ENCODE results near the gene RBM46. TPM values are rescaled to one million over a fixed set of nuclear protein-coding genes. Genes with fewer than 3 reads are reported as not detected.

RBM46 gene, protein sequence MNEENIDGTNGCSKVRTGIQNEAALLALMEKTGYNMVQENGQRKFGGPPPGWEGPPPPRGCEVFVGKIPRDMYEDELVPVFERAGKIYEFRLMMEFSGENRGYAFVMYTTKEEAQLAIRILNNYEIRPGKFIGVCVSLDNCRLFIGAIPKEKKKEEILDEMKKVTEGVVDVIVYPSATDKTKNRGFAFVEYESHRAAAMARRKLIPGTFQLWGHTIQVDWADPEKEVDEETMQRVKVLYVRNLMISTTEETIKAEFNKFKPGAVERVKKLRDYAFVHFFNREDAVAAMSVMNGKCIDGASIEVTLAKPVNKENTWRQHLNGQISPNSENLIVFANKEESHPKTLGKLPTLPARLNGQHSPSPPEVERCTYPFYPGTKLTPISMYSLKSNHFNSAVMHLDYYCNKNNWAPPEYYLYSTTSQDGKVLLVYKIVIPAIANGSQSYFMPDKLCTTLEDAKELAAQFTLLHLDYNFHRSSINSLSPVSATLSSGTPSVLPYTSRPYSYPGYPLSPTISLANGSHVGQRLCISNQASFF
- total RNA-seq = not detected
- long read RNA-seq = 0 reads

GRCh38 chr4:154781126-154781982 lies at the start of gene RBM46:
TSS of gene RBM46 (plus strand) at chr4:154781272. CDS start at chr4:154796753, 15,481 bp downstream.
- Histone ChIP-seq H3K36me3 (no peaks in the 10 kb centered on the region), H3K9me3 (replicated peaks) (no peaks in the 10 kb centered on the region), H3K4me3 (no peak within 1 kb of the TSS), H3K27ac (replicated peaks) (no peak within 1 kb of the TSS), H3K4me1 (no peaks in the 10 kb centered on the region), H3K27me3 (ENCODE audit: low read depth) (peaks cover 40% of the 10 kb centered on the region)
- no peak for DNase-seq
- no peak for TF ChIP-seq CTCF (IDR thresholded peaks at IDR 0.05; ENCODE audit: borderline replicate concordance)
- intact Hi-C loops (cut with micrococcal nuclease) = no loop called here

DNA sequence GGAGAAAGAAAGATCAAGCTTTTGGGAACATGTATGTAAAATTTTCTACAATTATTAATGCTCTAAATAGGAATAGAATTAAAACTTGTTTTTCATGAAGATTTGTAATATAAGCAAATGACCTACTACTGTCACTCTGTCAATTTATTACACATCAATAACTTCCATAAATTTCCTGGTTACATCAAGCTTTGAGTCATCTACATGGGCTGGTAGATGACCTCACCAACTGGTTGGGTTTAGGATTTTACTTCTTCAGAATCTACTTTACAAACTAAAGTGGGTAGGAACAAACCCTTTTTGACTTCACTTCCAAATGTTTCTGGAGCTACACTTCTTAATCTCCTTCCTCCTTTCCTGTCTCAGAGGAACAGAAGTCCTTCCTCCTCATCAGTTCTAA lies 49.3 kb upstream of the RBM46 start:
- H3K4me1 ChIP-seq = no peaks in the 10 kb centered on the region
- H3K4me3 ChIP-seq = no peak overlapping the region
- H3K27ac ChIP-seq (replicated peaks) = no peak overlapping the region
- TF ChIP-seq CTCF (IDR thresholded peaks at IDR 0.05; ENCODE audit: borderline replicate concordance) = no peak
- no peaks in the 10 kb centered on the region for H3K36me3 ChIP-seq
- intact Hi-C loops (cut with micrococcal nuclease) = no loop called here
- H3K9me3 ChIP-seq (replicated peaks) = no peaks in the 10 kb centered on the region
- DNase-seq = no peak
- peaks cover 12% of the 10 kb centered on the region for H3K27me3 ChIP-seq (ENCODE audit: low read depth)

DNA sequence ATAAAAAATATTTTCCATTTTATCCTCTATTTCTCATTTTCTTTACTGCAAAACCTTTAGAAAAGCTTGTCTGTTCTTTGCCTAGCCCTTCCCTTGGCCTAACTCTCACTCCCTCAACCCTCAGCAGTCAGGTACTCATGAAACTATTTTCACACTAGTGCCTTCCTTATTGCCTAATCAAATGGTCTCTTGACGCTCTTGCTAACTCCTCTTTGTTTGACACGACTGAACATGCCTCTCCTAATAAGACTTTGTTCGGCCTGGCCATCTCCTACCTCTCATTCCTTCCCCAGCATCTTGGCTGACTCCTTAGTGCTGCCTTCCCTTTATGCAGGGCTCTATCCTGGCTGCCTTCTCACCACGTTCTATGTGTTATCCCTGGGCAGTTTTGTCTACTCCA lies 48.4 kb upstream of the RBM46 start:
- no peak overlapping the region for H3K27ac ChIP-seq (replicated peaks)
- intact Hi-C loops (cut with micrococcal nuclease) = no loop called here
- no peak overlapping the region for H3K4me3 ChIP-seq
- no peak for DNase-seq
- no peak for TF ChIP-seq CTCF (IDR thresholded peaks at IDR 0.05; ENCODE audit: borderline replicate concordance)
- H3K36me3 ChIP-seq = no peaks in the 10 kb centered on the region
- H3K9me3 ChIP-seq (replicated peaks) = no peaks in the 10 kb centered on the region
- H3K4me1 ChIP-seq = no peaks in the 10 kb centered on the region
- peaks cover 12% of the 10 kb centered on the region for H3K27me3 ChIP-seq (ENCODE audit: low read depth)

- TF ChIP-seq CTCF (IDR thresholded peaks at IDR 0.05; ENCODE audit: borderline replicate concordance) = no peak
- Histone ChIP-seq H3K4me1 (peaks cover 4% of the 10 kb centered on the region), H3K27me3 (ENCODE audit: low read depth) (peaks cover 34% of the 10 kb centered on the region), H3K9me3 (replicated peaks) (no peaks in the 10 kb centered on the region), H3K4me3 (no peak overlapping the region), H3K27ac (replicated peaks) (no peak overlapping the region), H3K36me3 (no peaks in the 10 kb centered on the region)
- intact Hi-C loops (cut with micrococcal nuclease) = no loop called here
- DNase-seq = no peak
These were observed 44.3 kb upstream of the RBM46 start for GRCh38 chr4:154736770-154737169.

DNA sequence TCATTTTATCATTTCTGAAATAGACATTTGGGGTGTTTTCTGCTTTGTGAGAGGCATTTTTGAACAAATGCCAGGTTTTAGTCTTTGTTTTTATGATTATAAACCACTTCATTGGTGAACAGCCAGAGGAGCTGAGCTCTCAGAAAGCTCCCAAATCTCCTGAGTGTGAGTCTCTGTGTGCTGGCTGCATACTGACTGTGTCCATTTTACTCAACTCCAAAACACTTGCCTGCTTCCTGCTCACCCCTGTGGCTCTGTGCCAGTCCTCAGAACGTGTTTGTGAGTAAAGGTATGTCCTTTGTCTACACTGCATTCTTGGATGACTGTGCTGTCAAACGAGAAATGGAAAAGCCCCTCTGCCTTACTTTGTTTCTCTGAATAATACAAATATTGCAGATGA lies 42.6 kb upstream of the RBM46 start:
- Histone ChIP-seq H3K9me3 (replicated peaks) (no peaks in the 10 kb centered on the region), H3K27ac (replicated peaks) (no peak overlapping the region), H3K4me3 (no peak overlapping the region), H3K4me1 (peaks cover 20% of the 10 kb centered on the region), H3K36me3 (no peaks in the 10 kb centered on the region), H3K27me3 (ENCODE audit: low read depth) (peaks cover 48% of the 10 kb centered on the region)
- DNase-seq = no peak
- intact Hi-C loops (cut with micrococcal nuclease) = no loop called here
- TF ChIP-seq CTCF (IDR thresholded peaks at IDR 0.05; ENCODE audit: borderline replicate concordance) = no peak
